Duodenal mucosa (tissue), 2 donors: ENCODE results near the gene CXXC5.

ENCODE experiments used
- H3K27ac ChIP-seq: one replicate; pipeline ENCODE4 v1.7.0; 2013; ENCODE audit warnings: low read depth, low read length
- H3K27me3 ChIP-seq, 2 donors: one replicate each; pipeline ENCODE4 v1.7.0; 2013; ENCODE audit warnings: low read length in 2 of 2, control low read depth in 1 of 2; ENCODE audit not compliant: insufficient read depth in 2 of 2, control insufficient read depth in 1 of 2
- H3K36me3 ChIP-seq, 2 donors: one replicate each; pipeline ENCODE4 v1.7.0; 2013; ENCODE audit warnings: low read length in 2 of 2, control low read depth in 1 of 2; ENCODE audit not compliant: insufficient read depth in 2 of 2, control insufficient read depth in 1 of 2
- H3K4me1 ChIP-seq, 2 donors: one replicate each; pipeline ENCODE4 v1.7.0; 2013; ENCODE audit warnings: low read length in 2 of 2, control low read depth in 1 of 2; ENCODE audit not compliant: insufficient read depth in 2 of 2, control insufficient read depth in 1 of 2
- H3K4me3 ChIP-seq, 2 donors: one replicate each; pipeline ENCODE4 v1.7.0; 2013; ENCODE audit warnings: low read length in 2 of 2, low read depth in 1 of 2
- H3K9ac ChIP-seq, 2 donors: one replicate each; pipeline ENCODE4 v1.7.0; 2013; ENCODE audit warnings: low read length in 2 of 2, low read depth in 1 of 2
- H3K9me3 ChIP-seq, 2 donors: one replicate each; pipeline ENCODE4 v1.7.0; 2013; ENCODE audit warnings: low read length in 2 of 2, control low read depth in 1 of 2; ENCODE audit not compliant: control insufficient read depth in 1 of 2

The CXXC5 gene

DNA sequence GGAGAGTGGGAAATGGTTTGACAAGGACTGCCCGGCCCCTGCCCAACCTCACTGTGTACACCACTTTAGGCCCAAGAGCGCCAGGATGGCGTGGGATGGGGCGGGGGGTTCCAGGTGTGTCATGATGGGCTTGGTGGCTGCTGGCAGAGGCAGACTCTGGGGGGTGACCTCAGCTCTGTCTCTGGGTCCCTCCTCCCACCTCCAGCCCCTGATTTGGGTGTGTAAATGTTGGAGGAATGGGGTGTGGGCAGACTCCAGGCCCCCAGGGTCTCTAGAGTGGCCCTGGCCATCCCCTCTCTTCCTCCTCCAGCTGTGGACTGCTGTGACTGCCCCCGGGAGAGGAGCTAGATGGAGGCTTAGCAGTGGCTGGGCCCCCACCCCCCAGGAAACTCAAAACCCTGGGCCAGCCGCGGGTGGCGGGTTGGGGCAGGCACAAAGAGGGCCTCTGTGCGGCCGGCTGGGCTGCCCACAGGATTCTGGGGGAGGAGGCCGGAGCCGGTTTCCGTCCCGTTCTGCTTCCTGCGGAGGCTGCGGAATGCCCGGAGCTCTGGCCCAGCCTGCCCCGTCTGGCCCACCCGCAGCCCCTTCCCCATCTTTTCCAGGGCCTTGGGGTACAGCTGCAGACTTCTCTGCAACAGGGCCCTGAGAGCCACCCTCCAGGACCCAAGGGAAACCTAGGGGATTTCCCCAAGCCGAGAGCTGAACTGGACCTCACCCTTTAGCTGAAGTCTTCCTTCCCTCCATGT lies 23.1 kb downstream of the CXXC5 start:
- H3K27me3 ChIP-seq, result no peaks in the 10 kb centered on the region
- no peaks in the 10 kb centered on the region for H3K36me3 ChIP-seq
- no peak overlapping the region for H3K9ac ChIP-seq
- H3K27ac ChIP-seq, result no peak overlapping the region
- no peaks in the 10 kb centered on the region for H3K9me3 ChIP-seq
- peaks cover 40 to 48% of the 10 kb centered on the region in 2 donors for H3K4me1 ChIP-seq
- H3K4me3 ChIP-seq, result no peak overlapping the region

DNA sequence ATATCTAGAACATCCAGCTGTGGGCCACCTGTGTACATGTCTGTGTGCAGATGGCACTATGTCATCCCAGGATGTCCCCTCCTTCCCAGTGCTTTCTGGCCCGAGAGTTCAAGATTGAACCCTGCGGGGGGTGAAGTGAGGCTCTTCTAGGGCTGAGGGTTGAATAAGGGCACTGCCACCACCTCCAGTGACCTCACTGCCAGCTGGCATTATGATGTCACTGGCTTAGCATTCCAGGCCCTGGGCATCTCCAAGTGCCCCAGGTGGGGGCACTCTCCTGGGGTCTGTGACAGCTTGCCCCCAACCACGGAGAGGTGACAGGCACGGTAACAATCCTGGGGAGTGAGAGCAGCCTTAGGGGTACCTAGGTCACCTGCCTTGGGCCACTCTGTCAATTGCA lies 27.1 kb downstream of the CXXC5 start:
- Histone ChIP-seq H3K4me1 (peaks cover 14 to 18% of the 10 kb centered on the region in 2 donors), H3K9ac (no peak overlapping the region), H3K36me3 (peaks cover 0 to 2% of the 10 kb centered on the region in 2 donors), H3K27me3 (no peaks in the 10 kb centered on the region), H3K4me3 (no peak overlapping the region), H3K9me3 (no peaks in the 10 kb centered on the region), H3K27ac (no peak overlapping the region)

DNA sequence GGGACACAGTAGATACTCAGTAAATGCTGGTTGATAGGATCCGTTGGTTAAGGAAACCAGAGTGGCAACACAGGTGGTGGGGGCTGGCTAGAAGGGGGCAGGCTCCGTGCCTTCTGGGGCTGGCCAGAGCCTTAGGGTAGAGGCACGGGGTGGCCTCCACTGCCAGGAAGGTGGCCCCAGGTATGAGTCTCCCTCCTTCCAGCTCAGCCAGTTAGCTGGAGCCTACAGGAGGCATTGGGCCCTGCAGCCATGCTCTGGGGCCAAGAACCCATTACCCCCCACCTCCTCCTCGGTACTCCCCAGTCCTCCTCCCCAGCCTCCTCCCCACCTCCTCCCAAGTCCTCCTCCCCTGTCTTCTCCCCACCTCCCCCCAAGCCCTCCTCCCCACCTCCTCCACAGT lies 27.7 kb downstream of the CXXC5 start:
- no peaks in the 10 kb centered on the region for H3K9me3 ChIP-seq

DNA sequence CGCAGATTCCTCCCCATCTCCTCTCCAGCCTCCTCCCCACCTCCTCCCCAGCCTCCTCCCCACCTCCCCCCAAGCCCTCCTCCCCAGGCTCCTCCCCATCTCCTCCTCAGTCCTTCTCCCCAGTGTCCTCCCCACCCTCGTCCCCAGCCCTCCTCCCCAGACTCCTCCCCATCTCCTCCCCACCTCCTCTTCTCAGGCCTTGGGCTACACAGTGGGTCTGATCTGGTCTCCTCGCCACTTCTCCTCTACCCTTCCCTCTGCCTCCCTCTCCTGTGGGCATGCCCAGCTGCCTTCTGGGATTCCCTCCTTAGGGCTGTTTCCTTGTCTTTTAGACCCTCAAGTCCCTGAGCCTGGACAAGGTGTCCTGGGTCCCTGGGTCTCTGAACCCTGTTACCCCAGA lies 28.3 kb downstream of the CXXC5 start:
- H3K9ac ChIP-seq, result no peak overlapping the region
- H3K27ac ChIP-seq, result no peak overlapping the region
- H3K4me1 ChIP-seq, result peaks cover 3 to 9% of the 10 kb centered on the region in 2 donors

More for the DNA sequence above, 27.7 kb downstream of the CXXC5 start:
- Histone ChIP-seq H3K36me3 (peaks cover under 1 to 8% of the 10 kb centered on the region in 2 donors), H3K9ac (no peak overlapping the region), H3K4me3 (no peak overlapping the region), H3K27me3 (no peaks in the 10 kb centered on the region), H3K27ac (no peak overlapping the region), H3K4me1 (peaks cover 8 to 12% of the 10 kb centered on the region in 2 donors)

DNA sequence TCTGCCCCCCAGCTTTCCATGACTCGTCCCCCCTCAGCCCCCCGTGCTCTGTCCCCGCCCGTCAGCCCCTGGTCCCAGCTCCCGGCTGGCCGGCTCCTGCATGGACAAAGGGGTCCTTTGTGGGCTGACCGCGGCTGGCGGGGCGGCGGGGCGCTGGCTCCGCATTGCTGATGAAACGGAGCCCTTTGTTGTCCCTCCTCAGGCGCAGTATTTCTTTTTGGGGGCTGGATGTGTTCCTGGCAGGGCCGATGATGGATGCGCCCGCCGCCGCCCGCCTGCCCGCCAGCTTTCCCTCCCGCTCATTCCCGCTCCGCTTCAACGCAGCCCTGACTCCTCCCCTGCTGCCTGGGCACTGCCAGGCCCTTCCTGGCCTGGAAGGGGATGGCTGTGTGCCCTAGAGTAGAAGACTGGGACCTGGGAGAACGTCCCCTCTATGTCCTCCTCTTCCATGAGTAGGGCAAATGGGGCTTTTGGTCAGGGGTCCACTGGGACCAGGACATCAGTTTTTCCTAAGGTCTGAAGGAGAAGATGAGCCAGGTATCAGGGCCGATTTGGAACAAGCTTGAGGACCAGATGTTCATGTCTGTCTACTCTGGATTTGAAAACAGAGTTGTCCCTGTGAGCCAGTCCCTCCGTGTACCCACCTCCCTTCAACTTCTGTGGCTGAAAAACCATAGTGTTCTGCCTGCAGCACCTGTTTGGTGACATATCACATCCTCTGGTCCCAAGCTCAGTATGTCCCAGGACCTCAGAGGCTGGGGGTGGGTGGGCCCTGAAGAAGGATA lies 29.0 kb downstream of the CXXC5 start:
- H3K4me3 ChIP-seq, result no peak overlapping the region
- H3K4me1 ChIP-seq, result peaks cover 0 to 5% of the 10 kb centered on the region in 2 donors
- no peaks in the 10 kb centered on the region for H3K27me3 ChIP-seq
- no peaks in the 10 kb centered on the region for H3K9me3 ChIP-seq
- H3K36me3 ChIP-seq, result peaks cover 6 to 15% of the 10 kb centered on the region in 2 donors
- H3K9ac ChIP-seq, result no peak overlapping the region
- no peak overlapping the region for H3K27ac ChIP-seq

More for the DNA sequence above, 28.3 kb downstream of the CXXC5 start:
- no peaks in the 10 kb centered on the region for H3K27me3 ChIP-seq
- H3K4me3 ChIP-seq, result no peak overlapping the region
- no peaks in the 10 kb centered on the region for H3K9me3 ChIP-seq
- peaks cover 6 to 14% of the 10 kb centered on the region in 2 donors for H3K36me3 ChIP-seq

DNA sequence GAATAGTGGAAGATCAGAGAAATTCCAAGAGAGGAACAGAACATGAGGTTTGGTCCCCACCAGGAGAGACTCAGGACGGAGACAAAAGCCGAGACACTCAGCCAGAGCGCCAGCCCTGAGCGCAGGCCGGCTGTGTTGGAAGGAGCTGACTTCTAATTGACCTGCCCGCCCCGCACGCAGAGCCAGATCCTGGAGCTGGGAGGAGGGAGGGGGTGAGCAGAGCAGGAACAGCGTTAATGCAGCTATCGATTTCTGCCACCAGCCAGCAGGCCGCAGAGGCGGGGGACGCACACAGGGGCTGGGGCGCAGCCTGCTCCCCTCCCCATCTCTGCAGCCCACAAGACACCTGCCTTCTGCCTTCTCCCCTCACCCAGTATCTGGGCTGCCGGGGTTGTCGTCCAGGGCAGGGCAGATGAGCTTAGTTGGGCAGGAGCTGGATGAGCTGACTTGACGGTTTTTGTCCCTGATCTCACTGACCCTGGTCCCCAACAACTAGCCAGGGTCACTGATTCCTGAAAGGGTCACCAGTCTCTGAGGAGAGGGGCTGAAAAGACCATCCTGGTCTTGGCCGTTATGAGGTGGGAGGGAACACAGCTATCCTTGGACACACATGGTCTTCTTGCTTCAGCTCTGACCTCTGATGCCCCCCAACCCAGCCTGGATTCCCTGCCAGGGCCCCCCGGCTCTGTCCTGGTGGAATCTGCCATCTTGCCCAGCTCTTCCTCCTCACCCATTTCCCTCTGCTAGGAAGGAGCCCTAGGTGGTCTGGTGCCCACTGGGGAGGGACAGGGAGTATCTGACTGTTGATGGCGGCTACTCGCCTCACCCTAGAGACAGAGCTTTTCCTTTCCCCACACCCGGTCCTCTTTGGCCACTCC lies 29.8 kb downstream of the CXXC5 start:
- Histone ChIP-seq H3K4me3 (no peak overlapping the region), H3K27ac (no peak overlapping the region), H3K4me1 (no peaks in the 10 kb centered on the region), H3K27me3 (no peaks in the 10 kb centered on the region), H3K9me3 (no peaks in the 10 kb centered on the region), H3K36me3 (peaks cover 6 to 20% of the 10 kb centered on the region in 2 donors), H3K9ac (no peak overlapping the region)

DNA sequence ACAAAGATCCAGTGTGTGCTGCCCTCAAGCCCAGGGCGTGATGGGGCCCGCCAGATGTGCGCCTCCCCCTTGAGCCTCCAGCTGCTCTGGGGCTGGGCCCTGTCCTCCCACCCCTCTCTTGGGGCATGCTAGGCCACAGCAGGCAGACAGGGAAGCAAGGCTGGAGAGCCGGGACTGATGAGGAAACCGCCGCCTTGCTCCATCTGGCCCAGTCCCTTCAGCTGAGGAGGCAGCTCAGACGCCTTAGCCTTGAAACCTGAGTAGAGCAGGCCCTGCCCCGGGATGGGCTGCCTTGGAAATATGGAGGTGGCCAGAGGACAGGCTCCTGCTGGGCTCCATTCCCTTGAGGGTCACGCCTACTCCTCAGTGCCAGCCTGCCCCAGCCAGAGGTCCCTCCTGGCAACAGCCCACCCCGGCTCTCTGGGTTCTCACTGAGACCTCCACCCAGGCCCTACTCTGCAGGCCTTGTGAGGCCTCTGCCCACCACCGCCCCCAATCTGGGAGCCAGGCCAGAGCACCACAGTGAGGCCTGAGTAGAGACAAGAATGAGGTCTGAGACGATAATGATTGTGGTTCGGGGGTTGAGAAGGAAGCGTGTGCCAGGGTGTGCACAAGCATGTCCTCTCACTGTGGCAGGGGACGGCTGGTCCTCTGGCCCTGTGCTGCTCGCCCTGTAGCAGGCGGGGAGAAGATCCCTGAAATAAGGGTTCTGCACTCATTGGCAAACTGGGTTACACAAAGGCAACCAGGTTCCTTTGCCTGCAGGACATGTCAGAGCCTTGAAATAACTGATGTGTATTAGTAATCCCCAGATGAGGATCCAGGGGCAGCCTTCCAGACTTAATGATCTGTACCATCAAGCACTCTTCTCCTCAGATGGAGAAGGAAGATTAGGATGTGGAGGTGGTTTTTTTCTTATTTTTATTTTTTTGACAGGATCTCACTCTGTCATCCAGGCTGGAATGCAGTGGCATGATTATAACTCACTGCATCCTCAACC lies 30.9 kb downstream of the CXXC5 start:
- no peaks in the 10 kb centered on the region for H3K4me1 ChIP-seq
- no peaks in the 10 kb centered on the region for H3K9me3 ChIP-seq
- H3K27ac ChIP-seq, result no peak overlapping the region
- H3K4me3 ChIP-seq, result no peak overlapping the region
- H3K9ac ChIP-seq, result no peak overlapping the region
- no peaks in the 10 kb centered on the region for H3K27me3 ChIP-seq
- H3K36me3 ChIP-seq, result peaks cover 6 to 26% of the 10 kb centered on the region in 2 donors

DNA sequence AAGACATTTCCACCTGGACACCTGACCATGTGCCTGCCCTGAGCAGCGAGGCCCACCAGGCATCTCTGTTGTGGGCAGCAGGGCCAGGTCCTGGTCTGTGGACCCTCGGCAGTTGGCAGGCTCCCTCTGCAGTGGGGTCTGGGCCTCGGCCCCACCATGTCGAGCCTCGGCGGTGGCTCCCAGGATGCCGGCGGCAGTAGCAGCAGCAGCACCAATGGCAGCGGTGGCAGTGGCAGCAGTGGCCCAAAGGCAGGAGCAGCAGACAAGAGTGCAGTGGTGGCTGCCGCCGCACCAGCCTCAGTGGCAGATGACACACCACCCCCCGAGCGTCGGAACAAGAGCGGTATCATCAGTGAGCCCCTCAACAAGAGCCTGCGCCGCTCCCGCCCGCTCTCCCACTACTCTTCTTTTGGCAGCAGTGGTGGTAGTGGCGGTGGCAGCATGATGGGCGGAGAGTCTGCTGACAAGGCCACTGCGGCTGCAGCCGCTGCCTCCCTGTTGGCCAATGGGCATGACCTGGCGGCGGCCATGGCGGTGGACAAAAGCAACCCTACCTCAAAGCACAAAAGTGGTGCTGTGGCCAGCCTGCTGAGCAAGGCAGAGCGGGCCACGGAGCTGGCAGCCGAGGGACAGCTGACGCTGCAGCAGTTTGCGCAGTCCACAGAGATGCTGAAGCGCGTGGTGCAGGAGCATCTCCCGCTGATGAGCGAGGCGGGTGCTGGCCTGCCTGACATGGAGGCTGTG lies 32.4 kb downstream of the CXXC5 start:
- no peak overlapping the region for H3K27ac ChIP-seq
- H3K36me3 ChIP-seq, result peaks cover 8 to 27% of the 10 kb centered on the region in 2 donors
- H3K27me3 ChIP-seq, result no peaks in the 10 kb centered on the region
- H3K9me3 ChIP-seq, result no peaks in the 10 kb centered on the region
- no peaks in the 10 kb centered on the region for H3K4me1 ChIP-seq
- no peak overlapping the region for H3K4me3 ChIP-seq
- H3K9ac ChIP-seq, result no peak overlapping the region

DNA sequence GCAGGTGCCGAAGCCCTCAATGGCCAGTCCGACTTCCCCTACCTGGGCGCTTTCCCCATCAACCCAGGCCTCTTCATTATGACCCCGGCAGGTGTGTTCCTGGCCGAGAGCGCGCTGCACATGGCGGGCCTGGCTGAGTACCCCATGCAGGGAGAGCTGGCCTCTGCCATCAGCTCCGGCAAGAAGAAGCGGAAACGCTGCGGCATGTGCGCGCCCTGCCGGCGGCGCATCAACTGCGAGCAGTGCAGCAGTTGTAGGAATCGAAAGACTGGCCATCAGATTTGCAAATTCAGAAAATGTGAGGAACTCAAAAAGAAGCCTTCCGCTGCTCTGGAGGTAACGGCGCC lies 32.9 kb downstream of the CXXC5 start:
- H3K36me3 ChIP-seq, result peaks cover 8 to 27% of the 10 kb centered on the region in 2 donors
- H3K27ac ChIP-seq, result no peak overlapping the region
- no peaks in the 10 kb centered on the region for H3K9me3 ChIP-seq
- H3K9ac ChIP-seq, result no peak overlapping the region
- peaks cover 0 to under 1% of the 10 kb centered on the region in 2 donors for H3K4me1 ChIP-seq
- no peak overlapping the region for H3K4me3 ChIP-seq
- no peaks in the 10 kb centered on the region for H3K27me3 ChIP-seq
